IPS-NIHi7 (cell line): ENCODE measurements around the gene FAM184A.
"Not testable (repeated sequence)": the region's sequence is repeated elsewhere in the genome, so short reads cannot be mapped to it uniquely, and the experiment has no call there.

ENCODE experiments used
- DNase-seq: peaks from one replicate; pipeline ENCODE4 v3.0.0; 2012; ENCODE audit warnings: mixed read lengths; ENCODE audit errors: extremely low spot score

Gene FAM184A

DNA sequence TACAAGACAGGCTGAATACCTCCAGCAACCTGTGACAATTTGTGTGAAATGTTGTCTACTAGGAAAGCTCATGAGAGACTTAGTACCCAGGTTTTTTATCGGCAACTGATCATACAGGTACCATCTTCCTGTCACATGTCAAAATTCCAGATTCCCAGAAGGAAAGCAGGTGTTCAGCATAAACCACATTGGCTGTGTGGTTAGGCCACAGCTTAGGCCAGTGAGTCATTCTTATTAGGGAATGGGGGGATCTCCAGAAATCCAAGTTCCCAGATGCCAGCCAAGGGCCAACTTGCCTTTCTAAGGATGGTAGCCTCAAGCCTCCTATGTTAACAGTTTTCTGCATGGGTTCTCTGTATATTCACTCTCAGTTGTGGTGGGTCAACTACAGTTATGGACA, 65.9 kb downstream of the FAM184A start:
- DNase-seq: no peak

DNA sequence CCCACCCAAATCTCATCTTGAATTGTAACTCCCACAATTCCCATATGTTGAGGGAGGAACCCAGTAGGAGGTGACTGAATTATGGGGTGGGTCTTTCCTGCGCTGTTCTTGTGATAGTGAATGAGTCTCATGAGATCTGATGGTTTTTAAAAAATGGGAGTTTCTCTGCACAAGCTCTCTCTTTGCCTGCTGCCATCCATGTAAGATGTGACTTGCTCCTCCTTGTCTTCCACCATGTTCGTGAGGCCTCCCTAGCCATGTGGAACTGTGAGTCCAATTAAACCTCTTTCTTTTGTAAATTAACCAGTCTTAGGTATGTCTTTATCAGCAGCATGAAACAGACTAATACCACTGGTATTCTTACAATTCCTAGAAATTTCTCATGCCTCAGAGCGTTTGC, 69.2 kb downstream of the FAM184A start:
- DNase-seq: not testable (repeated sequence)

DNA sequence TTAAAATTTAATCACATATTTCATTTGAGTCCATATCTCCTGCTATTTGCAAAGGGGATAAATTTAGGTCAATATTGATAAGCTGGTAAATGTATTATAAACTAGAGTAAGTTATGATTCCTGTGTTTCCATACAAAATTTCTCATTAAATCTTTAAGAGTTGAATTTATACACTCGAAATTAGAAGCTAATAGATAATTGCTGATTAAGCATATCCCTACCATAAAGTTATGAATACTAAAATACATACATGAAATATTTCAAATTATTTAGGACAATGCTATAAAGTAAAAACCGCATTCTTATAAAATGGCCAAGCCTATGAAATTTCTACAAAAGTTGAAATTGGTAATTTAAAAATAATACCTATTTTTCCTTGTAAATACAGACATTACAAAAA, 71.5 kb downstream of the FAM184A start:
- DNase-seq: no peak

DNA sequence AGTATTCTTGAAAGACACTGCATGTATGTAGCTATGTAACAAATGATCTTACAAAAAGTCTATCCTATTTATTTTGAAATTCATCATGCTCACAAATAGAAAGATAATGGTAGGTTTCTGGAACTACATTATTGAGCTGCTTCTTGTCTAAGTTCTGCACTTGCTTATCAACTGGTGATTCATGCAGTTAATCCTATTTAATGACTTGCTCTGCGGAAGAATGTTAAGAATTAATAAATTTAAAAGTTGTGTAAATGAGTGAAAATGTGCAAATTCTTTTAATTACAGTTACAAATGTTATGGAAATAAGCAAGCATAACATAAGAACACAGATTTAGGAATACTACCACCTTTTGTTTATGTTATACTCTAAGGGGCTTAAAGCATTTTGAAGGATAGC, 76.4 kb downstream of the FAM184A start:
- no peak for DNase-seq

DNA sequence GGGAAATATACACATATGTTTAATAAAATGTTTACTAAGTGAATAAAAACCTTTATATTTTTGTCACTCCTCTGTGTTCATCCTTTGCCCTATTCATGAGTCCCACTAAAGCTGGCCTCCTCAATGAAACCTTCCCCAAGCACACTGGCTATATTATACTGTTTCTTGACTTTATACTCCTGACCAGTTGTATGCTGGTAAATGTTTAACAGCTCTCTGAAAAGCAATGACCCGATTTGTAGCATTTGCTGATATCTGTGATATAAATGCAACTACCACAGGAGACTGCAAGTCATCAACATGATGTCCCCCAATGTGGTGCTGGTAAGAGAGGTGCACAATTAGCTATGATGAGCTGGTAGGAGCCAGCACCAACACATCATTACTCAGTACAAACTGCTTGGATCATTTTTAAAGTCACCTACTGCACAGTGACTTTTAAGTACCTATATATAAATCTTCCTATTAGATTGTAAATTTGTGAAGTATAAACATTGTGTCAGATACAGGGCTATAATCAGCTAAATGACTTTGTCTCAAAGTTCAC, 78.9 kb downstream of the FAM184A start:
- no peak for DNase-seq

DNA sequence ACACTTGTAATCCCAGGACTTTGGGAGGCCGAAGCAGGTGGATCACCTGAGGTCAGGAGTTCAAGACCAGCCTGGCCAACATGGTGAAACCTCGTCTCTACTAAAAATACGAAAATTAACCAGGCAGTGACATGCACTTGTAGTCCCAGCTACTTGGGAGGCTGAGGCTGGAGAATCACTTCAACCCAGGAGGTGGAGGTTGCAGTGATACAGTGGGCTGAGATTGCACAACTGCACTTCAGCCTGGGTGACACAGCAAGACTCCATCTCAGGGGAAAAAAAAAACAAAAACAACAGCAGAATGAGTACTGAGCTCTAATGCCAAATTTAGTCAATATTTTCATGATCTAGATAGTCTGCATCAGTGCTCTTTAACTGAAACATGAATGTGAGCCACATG, 81.0 kb downstream of the FAM184A start:
- not testable (repeated sequence) for DNase-seq

DNA sequence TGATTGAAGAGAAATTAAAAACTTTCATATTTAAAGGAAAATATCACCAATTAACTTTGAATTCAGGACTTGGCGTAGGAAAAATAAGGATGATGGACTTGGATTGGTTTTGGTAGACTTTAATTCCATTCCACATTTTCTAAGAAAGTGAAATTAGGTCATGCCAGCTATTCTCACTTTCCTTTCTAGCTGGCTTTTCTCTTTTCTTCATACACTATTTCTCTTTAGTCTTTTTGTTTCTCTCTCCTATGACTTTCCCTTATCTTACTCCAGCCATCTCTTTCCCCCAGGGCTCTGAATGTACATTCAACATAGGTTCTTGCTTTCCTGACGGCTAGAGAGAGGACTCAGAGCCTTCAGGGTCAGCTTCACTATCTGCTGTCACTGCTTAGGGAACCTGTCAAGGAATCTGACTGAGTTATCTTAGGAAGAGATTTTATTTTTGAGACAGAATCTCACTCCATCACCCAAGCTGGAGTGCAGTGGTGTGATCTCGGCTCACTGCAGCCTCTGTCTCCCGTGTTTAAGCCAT, 82.1 kb downstream of the FAM184A start:
- no peak for DNase-seq

DNA sequence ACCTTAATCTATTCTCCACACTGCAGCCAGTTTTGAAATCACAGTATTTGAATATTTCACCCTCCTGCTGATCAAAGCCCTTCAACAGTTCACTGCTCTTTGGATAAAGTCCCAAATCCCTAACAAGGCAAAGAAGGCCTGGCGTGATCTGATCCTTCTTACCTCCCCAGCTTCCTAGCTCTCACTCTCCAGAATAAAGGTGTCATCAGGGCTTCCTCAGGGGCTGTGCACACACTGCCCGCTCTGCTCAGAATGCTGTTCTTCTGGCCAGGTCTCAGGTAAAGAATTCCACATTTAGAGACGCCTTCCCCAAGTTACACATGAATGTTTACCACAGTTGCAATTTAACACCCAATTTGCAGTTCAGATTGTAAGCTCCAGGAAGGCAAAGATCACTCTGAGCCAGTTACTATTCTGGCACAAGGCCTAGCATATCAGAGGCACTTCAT, 84.6 kb downstream of the FAM184A start:
- no peak for DNase-seq

DNA sequence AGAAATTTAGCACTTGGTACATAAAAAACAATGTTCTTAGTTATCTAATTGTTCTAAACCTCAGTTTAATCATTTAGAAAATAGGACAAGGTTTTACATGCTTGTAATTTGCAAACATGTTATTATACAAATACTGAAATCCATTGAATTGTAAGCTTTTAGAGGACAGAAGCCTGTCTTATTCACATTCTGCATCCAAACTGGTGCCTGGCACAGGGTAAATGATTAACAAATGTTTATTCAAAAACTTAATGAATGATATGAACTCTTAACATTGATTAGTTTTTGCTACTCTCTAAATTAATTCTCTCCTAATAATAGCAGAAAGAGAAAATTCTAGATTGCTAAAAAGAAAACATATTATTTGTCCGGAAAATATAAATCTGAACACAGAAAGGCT, 85.1 kb downstream of the FAM184A start:
- DNase-seq: no peak

DNA sequence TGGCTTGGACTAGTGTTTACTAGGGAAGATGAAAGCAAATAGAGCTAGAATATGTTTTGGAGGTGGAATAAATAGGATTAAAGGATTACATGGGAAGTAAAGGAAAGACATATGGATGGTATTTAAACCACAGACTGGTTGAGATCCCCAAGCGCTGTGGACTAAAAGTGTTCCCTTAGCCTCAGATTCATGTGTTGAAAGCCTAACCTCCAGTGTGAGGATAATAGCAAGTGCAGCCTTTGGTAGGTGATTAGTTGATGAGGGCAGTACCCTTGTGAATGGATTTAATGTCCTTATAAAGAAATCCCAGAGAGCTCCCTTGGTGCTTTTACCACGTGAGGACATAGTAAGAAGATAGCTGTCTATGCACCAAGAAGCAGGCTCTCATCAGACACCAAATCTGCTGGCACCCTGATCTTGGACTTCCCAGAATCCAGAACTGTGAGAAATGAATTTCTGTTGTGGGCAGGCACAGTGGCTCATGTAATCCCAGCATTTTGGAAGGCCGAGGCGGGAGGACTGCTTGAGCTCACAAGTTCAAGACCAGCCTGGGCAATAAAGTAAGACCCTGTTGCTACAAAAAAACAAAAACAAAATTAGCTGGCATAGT, 86.2 kb downstream of the FAM184A start:
- no peak for DNase-seq

DNA sequence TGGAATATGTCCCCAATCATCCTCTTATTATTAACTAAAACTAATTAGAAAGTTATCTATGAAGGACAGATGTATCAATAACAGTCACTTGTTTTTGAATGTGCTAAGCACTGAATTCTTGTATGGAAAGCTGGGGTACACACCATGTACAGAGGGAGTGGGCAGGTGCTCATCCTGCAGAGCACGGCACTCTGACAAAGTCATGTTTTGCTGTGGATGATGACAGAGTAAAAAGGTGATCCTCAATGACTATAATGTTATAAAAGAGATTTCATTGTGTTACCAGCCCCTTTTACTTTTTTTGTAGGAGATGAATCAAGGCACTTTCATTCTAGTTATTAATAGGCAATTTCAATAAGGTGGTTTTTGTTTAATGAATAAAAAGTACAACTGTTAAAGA, 92.2 kb downstream of the FAM184A start:
- no peak for DNase-seq

DNA sequence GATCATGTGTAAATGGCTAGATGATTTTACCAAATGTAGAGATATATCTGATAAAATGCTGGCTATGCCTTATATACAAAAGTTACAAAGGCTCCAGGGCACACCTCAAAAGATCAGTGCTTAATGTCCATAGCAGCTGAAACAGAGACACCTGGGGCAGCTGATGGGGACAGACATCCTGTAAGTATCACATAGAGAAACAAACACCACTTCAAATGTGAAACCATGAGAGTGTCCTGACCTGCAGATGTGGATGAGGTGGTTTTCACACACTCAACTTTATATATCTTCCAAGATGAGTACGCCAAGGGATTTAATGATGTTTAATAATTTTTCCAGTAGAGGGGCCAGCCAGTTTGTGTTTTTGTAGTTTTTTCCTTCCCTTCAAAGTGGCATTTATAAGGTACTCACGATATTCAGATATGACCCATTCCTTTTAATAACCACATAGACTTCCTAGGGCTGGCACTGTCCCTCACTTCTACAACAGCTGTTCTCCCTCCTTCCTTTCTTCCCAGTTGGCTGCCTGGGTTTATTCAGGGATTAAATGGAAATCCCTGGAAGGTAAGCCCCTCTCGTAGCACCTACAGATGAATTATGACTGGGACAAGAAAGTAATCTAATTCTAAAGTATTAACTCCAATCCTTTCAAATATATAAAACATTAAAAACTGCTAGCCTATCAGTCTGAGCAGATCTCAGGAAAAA, 93.2 kb downstream of the FAM184A start:
- DNase-seq: no peak

DNA sequence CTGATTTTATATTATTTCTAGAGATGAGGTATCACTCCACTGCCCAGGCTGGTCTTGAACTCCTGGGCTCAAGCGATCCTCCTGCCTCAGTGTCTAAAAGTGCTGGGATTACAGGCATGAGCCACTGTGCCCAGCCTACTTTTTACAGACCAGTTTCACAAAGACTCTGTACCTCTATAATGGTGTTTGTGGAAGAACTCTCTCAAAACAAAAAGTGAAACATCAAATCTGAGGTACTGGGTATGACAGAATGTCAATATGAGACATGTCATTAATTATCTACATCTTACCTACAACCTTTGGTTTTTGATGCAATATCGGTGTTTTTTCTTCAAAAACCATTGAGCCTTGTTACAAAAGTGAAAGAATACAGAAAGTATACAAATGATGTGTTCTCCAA, 94.1 kb downstream of the FAM184A start:
- DNase-seq: no peak

DNA sequence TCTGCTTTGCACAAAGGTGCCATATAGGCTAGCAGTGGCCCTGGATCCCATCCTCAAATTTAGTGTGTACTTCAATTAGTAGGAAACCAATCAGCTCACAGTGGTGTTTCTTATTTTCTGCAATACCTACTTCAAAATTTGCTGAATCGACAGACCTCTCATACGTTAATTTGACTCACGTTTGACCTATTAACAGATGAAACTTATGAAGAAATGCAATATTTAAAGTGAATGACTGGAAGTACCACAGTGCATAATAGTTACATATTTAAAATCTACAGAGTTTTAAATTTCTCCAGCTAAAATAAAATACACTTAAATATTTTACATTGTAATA, 95.9 kb downstream of the FAM184A start:
- no peak for DNase-seq

DNA sequence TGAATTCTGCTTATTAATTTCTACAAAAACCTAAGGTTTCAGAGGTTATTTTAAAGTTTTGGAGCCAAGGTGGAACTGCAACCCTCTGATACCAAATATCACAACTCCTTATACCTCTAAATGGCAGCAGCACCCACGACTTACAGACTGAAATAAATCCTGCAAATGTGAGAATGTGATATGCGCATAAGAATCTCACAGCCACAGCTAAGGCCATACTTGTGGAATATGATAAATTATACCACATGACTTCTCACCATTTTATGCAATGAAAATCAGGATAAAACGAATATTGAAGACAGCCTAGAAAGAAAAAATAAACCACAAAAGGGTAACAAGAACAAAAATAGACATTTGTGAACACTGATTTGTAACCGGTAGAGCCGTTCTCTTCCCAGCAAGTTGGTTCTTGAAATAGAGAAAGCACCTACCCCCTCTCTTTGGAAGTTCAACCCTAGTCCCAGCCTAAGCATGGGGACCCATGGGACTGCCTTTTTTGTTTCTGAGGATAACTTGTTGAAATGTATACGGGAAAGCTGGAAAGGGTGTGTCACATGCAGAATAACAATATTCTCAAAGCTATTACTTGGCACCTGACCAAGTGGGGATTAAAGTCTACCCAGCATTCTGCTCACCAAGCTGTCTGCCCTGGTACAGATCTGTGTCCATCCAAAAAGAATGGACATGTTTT, 96.4 kb downstream of the FAM184A start:
- no peak for DNase-seq

DNA sequence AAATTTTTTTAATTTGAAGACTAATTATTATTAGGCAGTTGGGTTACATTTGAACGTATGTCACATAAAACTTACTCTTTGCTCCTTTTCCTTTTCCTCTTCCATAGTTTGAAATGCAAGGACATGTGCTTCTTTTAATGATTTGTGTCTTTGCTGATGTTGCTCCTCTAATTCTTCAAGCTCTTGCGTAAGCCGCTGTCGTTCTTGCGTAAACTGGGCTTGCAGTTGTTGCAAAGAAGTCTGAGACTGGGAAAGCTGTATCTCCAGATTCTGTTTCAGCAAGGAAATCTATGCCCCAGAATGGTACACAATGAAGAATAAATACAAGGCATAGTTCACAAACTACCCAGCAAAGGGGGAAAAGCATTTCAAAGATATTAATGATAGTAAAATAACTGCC, 98.4 kb downstream of the FAM184A start:
- DNase-seq: no peak

DNA sequence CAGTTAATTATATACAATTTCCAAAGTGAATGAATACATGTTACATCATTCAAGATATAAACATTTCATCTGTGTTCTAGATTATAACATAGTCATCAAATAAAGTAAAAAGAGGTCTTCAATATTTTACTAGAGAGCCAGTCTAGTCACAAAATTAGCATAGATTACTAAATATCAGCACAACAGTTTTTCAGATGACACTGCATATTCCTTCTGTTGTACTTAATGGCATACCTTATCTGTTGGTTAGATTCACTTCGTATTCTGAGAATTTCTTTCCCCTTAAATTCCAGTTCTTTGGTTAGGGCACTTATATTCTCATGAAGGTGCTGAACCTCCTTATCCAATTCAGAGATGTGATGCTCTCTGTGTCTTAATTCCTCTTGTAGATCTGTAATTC, 103.7 kb downstream of the FAM184A start:
- no peak for DNase-seq

DNA sequence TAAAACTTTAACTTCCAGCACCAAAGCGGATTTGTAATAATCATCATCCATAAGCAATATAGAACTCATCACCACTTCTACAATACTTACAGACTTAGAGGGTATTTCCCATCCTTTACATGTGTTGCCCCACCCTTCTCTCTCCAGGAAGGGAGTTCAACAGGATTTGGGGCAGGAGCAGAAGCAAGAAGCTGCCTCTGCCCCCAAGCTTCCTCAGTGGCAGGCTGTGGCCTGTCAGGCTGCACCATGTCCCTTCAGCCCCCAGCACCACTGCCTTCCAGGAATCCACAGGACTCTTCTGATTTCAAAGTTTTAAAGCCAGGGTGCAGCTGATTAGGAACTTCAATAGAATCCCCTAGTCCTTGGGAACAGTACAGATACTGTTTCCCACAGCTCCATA, 106.8 kb downstream of the FAM184A start:
- peak; percentile 16 for DNase-seq

DNA sequence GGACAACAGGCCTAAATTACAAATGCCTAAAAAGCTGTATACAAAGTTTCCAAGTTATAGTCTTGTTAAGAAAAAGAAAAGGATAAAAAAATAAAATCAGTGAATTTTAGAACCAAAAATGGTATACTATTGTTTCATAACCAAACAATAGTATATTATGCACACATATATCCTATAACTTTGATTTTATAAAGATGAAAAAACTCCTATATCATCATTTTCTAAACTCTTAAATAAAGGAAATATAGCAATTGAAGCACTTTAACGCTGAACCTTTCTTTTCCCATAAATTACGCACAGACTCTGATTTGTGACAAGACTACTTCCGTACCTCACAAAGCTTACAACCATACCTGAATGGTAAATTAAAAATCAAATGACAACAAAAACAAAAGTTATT, 107.6 kb downstream of the FAM184A start:
- DNase-seq: no peak

DNA sequence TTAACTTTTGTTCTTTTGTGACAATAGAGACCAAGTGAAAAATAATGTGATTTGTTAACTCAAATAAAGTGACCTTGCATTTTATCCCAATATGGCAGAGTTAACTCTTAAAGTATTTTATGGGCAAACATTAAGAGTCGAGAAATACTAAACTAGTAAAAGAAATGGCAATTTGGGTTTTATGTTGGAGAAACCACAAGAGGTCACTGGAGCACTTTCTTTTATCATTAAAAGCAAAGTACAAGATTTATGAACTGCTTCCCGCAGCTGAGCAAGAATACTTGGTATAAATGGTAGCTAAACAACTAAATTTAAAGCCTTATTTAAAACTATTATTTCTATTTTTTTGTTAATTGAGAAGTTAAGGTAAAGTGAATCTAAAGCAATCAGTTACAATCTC, 110.0 kb downstream of the FAM184A start:
- DNase-seq: no peak

DNA sequence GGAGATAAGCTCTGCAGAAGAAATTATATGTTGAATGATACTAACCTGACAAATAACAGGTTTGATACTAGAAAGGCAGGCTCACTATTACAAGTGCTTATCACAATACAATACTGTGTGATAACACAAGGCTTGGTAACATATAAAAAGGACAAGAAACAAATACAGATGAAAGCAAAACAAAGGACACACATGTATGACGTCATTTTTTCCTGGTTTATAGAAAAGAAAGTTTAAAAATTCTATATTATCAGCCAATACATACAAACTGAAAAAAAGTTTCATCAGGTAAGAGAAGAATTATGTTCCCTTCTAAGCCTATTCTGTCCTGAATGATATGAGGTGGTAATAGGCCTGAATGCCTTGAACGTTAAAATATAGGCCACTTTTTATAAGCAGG, 111.2 kb downstream of the FAM184A start:
- DNase-seq: no peak

DNA sequence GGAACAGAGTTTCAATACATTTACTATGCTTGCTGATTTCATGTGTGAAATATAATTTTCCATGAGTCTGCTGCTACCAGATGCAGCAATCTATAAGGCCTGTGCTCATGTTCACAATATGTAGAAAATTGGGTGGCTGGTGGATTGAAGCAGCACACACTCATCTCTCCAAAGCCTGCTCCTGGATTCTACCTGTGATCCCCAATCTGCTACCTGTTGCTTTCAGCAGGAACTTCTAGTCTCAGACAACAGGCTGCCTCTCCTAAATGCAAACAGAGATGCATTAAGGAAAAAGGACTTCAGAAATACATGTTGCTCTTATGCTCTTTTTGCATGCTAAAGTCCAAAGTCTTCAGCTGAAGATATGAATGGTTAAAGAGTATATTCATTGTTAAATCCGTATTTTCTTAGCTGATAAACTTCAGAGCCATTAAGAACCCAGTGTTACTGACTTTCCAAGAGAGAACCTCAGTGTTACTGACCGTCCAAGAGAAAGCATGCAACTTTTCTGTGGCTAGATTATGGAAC, 112.6 kb downstream of the FAM184A start:
- no peak for DNase-seq

DNA sequence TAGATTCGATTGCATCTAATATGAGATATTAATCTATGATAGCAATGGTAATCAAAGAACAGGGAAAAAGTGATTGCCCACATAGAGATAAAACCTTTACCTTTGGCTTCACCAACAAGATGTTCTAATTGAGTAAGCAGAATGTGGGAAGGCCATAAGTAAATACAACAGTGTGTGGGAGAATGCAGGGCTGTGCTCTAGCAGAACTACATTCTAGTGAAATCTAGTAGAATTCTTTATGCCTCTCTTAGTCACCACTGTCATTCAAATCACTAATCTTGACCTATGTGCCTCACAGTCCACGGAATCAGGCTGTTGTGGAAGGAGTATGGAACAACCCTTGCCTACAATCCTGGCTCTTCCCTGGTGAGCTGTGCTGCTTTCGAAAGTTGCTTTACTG, 113.1 kb downstream of the FAM184A start:
- no peak for DNase-seq
